Vagina (tissue), 2 donors: ENCODE results near the gene RYR3. TPM values are rescaled to one million over a fixed set of nuclear protein-coding genes. Genes with fewer than 3 reads are reported as not detected.

ENCODE experiments used
- DNase-seq, 2 donors: peaks; one replicate each; pipeline ENCODE4 v3.0.0-alpha.2; 2017; ENCODE audit errors: extremely low spot score in 2 of 2
- H3K27ac ChIP-seq: fragments of 200-600 bp; sonication (generic); one replicate; pipeline ENCODE4 v1.5.1; 2019
- H3K27me3 ChIP-seq: fragments of 200-600 bp; sonication (generic); one replicate; pipeline ENCODE4 v1.5.1; 2019
- H3K36me3 ChIP-seq, 2 donors: fragments of 200-600 bp; sonication (generic); one replicate each; pipeline ENCODE4 v1.5.1; 2017 to 2019
- H3K4me1 ChIP-seq: fragments of 200-600 bp; sonication (generic); one replicate; pipeline ENCODE4 v1.5.1; 2019
- H3K4me3 ChIP-seq, 2 donors: fragments of 200-600 bp; sonication (generic); 1 replicate in 1 of 2; 2 replicates in 1 of 2; pipeline ENCODE4 v1.5.1; 2016 to 2019
- H3K9me3 ChIP-seq: fragments of 200-600 bp; sonication (generic); one replicate; pipeline ENCODE4 v1.5.1; 2019
- POLR2A ChIP-seq, 2 donors: fragments of 450-650 bp; IDR thresholded peaks; one replicate each; pipeline ENCODE4 v1.6.1; 2017; ENCODE audit warnings: antibody characterized with exemption in 2 of 2, mild to moderate bottlenecking in 2 of 2, moderate library complexity in 2 of 2
- POLR2AphosphoS5 ChIP-seq, 2 donors: sonication (generic); formaldehyde crosslinking; IDR thresholded peaks; one replicate each; pipeline ENCODE4 v1.9.0; 2017; ENCODE audit warnings: antibody characterized with exemption in 2 of 2, mild to moderate bottlenecking in 2 of 2, low read depth in 1 of 2; ENCODE audit not compliant: insufficient read depth in 1 of 2
- intact Hi-C: fragments of 100-400 bp; cut with DNase I; formaldehyde crosslinking; loops from one replicate; pipeline ENCODE4 v1.15.1; 2023
- total RNA-seq: library from RNA; depleted of rRNA; stranded (reverse); fragments of >200 nt; gene quantifications from one replicate; pipeline ENCODE4 v1.2.3, GENCODE V29; 2016
- TF ChIP-seq, protein P1 (sequence below), 3 experiments: fragments of 450-650 bp in 2 of 3; fragments of 200-600 bp in 1 of 3; sonication (generic) in 1 of 3; IDR thresholded peaks; one replicate each; pipeline ENCODE4 v1.5.1; 2017 to 2019; ENCODE audit warnings: antibody characterized with exemption in 3 of 3, mild to moderate bottlenecking in 2 of 3, moderate library complexity in 2 of 3

Gene RYR3
- total RNA-seq, 1 donor from 2014 or later, result 16.5 TPM

DNA sequence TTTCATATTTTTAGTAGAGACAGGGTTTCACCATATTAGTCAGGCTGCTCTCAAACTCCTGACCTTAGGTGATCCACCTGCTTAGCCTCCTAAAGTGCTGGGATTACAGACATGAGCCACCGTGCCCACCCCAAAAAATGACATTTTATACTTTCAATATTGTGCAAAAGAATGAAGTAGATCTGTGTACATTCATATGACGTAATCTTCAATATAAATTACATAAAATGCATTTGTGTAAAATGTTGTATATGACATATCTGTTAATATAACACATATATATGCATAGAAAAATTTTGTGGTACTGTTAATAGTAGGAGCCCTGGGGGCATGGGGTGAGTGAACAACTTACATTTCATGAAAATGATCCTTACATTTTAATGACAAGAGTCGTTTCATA, 71.7 kb downstream of the RYR3 start:
- intact Hi-C loops, result no loop called here
- Histone ChIP-seq H3K9me3 (no peaks in the 10 kb centered on the region), H3K27ac (no peak overlapping the region), H3K4me1 (no peaks in the 10 kb centered on the region), H3K4me3 (no peak overlapping the region), H3K27me3 (no peaks in the 10 kb centered on the region), H3K36me3 (no peaks in the 10 kb centered on the region)
- DNase-seq, result no peak
- no peak for TF ChIP-seq POLR2AphosphoS5 (IDR thresholded peaks at IDR 0.05; ENCODE audit: insufficient read depth in 1 of 2, low read depth in 1 of 2)
- no peak for TF ChIP-seq POLR2A (IDR thresholded peaks at IDR 0.05)
- TF ChIP-seq, protein P1, sequence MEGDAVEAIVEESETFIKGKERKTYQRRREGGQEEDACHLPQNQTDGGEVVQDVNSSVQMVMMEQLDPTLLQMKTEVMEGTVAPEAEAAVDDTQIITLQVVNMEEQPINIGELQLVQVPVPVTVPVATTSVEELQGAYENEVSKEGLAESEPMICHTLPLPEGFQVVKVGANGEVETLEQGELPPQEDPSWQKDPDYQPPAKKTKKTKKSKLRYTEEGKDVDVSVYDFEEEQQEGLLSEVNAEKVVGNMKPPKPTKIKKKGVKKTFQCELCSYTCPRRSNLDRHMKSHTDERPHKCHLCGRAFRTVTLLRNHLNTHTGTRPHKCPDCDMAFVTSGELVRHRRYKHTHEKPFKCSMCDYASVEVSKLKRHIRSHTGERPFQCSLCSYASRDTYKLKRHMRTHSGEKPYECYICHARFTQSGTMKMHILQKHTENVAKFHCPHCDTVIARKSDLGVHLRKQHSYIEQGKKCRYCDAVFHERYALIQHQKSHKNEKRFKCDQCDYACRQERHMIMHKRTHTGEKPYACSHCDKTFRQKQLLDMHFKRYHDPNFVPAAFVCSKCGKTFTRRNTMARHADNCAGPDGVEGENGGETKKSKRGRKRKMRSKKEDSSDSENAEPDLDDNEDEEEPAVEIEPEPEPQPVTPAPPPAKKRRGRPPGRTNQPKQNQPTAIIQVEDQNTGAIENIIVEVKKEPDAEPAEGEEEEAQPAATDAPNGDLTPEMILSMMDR (IDR thresholded peaks at IDR 0.05), result no peak

DNA sequence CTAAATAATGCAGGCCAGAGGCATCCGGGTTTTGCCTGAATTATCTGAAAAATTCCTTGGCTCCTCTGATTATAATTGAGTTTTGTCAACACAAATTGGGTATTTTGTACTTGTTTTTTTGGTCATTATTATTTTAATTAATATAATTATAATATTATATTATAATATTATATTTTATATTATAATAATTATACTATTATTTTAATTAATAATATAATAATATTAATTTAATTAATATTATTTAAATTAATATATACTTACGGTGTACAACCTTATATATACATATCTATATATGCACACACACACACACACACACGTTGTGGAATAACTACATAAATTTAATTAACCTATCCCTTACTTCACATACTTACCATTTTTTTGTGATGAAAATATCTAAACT, 73.5 kb downstream of the RYR3 start:
- Histone ChIP-seq H3K27ac (no peak overlapping the region), H3K9me3 (no peaks in the 10 kb centered on the region), H3K4me3 (no peak overlapping the region), H3K36me3 (no peaks in the 10 kb centered on the region), H3K27me3 (no peaks in the 10 kb centered on the region), H3K4me1 (no peaks in the 10 kb centered on the region)
- no peak for DNase-seq
- TF ChIP-seq POLR2AphosphoS5 (IDR thresholded peaks at IDR 0.05; ENCODE audit: insufficient read depth in 1 of 2, low read depth in 1 of 2), result no peak
- no peak for TF ChIP-seq POLR2A (IDR thresholded peaks at IDR 0.05)
- intact Hi-C loops, result no loop called here

DNA sequence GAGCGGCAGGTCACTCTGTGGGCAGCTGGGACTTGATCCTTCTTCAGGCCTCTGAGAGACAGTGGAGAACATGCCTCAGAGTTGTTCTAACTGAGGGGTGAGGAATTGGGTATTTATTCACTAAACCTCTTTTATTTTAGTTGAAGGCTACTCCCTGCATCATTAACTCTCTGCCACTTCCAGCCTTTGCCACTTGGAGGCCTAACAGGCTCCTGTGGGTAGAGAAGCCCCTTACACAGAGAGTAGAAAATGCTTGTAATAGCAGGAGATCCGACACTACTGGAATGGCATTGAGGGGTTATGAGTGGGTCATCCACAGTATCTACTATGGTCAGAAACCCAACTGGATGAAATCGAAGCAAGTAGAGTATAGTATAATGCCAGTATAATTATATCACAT, 81.7 kb downstream of the RYR3 start:
- Histone ChIP-seq H3K27ac (no peak overlapping the region), H3K27me3 (no peaks in the 10 kb centered on the region), H3K4me1 (no peaks in the 10 kb centered on the region), H3K4me3 (no peak overlapping the region), H3K36me3 (no peaks in the 10 kb centered on the region), H3K9me3 (no peaks in the 10 kb centered on the region)
- TF ChIP-seq POLR2AphosphoS5 (IDR thresholded peaks at IDR 0.05; ENCODE audit: insufficient read depth in 1 of 2, low read depth in 1 of 2) (no peak), POLR2A (IDR thresholded peaks at IDR 0.05) (no peak)
- TF ChIP-seq, protein P1 (IDR thresholded peaks at IDR 0.05), result no peak
- intact Hi-C loops, result no loop called here
- DNase-seq, result no peak

DNA sequence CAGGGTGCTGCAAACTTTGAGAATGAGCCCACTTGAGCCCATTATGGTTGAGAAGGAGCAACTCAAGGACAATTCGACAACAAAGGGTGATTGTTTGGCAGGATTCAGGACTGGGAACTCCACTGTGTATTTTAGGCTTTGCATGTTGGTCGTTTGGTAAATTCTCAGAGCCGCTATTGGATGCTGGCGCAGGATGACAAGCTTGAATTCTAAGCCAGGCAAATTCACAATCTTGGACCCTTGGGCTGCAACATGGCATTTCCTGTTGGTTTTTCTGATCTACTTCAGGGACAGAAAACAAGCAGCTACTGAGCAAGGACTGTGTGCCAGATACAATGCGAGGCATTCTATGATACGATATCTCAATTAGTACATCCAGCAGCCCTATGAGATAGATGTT, 82.8 kb downstream of the RYR3 start:
- DNase-seq, result no peak
- H3K27ac ChIP-seq, result no peak overlapping the region
- intact Hi-C loops, result no loop called here
- H3K27me3 ChIP-seq, result no peaks in the 10 kb centered on the region
- no peaks in the 10 kb centered on the region for H3K4me1 ChIP-seq
- no peaks in the 10 kb centered on the region for H3K9me3 ChIP-seq
- no peaks in the 10 kb centered on the region for H3K36me3 ChIP-seq
- TF ChIP-seq POLR2A (IDR thresholded peaks at IDR 0.05) (no peak), POLR2AphosphoS5 (IDR thresholded peaks at IDR 0.05; ENCODE audit: insufficient read depth in 1 of 2, low read depth in 1 of 2) (no peak)
- TF ChIP-seq, protein P1 (IDR thresholded peaks at IDR 0.05), result no peak
- H3K4me3 ChIP-seq, result no peak overlapping the region

DNA sequence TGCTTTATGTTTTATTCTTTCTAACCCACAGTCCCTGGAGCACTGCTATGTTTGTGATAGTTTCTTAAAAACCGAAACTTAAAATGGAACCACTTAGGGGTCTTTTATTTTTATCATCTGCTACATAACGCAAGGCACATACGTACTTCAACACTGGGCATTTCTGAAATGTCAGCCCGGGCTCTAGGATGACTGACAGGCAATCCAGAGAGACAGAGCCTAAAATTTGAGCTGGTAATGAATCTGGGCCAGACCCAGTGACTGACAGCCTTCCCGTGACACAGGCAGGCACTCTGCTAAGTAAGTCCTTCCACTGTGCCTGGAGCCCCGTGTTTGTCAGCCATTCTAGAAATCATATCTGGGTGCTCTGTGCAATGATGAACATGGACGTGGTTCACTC, 84.6 kb downstream of the RYR3 start:
- DNase-seq, result peak in 1 of 2 donors; percentile 20
- Histone ChIP-seq H3K4me3 (no peak overlapping the region), H3K27me3 (no peaks in the 10 kb centered on the region), H3K27ac (no peak overlapping the region), H3K4me1 (no peaks in the 10 kb centered on the region), H3K9me3 (no peaks in the 10 kb centered on the region), H3K36me3 (no peaks in the 10 kb centered on the region)
- TF ChIP-seq POLR2A (IDR thresholded peaks at IDR 0.05) (no peak), POLR2AphosphoS5 (IDR thresholded peaks at IDR 0.05; ENCODE audit: insufficient read depth in 1 of 2, low read depth in 1 of 2) (no peak)
- TF ChIP-seq, protein P1 (IDR thresholded peaks at IDR 0.05), result no peak
- intact Hi-C loops, result no loop called here
